NB4 (cell line): ENCODE data around the gene RANBP10.

Experiments
- POLR2A ChIP-seq: IDR thresholded peaks from 2 replicates; pipeline ENCODE4 v1.6.1; 2011; ENCODE audit warnings: mild to moderate bottlenecking; ENCODE audit not compliant: insufficient read length; ENCODE audit errors: extremely low read depth
- TF ChIP-seq, protein P1 (sequence below): IDR thresholded peaks from one replicate; pipeline ENCODE4 v1.5.1; 2012; ENCODE audit warnings: low read depth, low read length
- TF ChIP-seq, protein P2 (sequence below): IDR thresholded peaks from 2 replicates; pipeline ENCODE4 v1.6.1; 2011; ENCODE audit warnings: low read depth, low read length

- TF ChIP-seq, protein P1, sequence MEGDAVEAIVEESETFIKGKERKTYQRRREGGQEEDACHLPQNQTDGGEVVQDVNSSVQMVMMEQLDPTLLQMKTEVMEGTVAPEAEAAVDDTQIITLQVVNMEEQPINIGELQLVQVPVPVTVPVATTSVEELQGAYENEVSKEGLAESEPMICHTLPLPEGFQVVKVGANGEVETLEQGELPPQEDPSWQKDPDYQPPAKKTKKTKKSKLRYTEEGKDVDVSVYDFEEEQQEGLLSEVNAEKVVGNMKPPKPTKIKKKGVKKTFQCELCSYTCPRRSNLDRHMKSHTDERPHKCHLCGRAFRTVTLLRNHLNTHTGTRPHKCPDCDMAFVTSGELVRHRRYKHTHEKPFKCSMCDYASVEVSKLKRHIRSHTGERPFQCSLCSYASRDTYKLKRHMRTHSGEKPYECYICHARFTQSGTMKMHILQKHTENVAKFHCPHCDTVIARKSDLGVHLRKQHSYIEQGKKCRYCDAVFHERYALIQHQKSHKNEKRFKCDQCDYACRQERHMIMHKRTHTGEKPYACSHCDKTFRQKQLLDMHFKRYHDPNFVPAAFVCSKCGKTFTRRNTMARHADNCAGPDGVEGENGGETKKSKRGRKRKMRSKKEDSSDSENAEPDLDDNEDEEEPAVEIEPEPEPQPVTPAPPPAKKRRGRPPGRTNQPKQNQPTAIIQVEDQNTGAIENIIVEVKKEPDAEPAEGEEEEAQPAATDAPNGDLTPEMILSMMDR = no peak
- TF ChIP-seq POLR2A = no peak
- TF ChIP-seq, protein P2, sequence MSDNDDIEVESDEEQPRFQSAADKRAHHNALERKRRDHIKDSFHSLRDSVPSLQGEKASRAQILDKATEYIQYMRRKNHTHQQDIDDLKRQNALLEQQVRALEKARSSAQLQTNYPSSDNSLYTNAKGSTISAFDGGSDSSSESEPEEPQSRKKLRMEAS = no peak
Measured at GRCh38 chr16:67746846-67747245, 59.5 kb downstream of the RANBP10 start.
